ENCODE results near the gene CCK.
A peak's percentile ranks its signal among the peaks of the same experiment; 100 is the strongest.
"Not testable (repeated sequence)": the region's sequence is repeated elsewhere in the genome, so short reads cannot be mapped to it uniquely, and the experiment has no call there.

CCK gene

GRCh38 chr3:42266085-42266484, at the start of gene CCK:
TSS of gene CCK (minus strand) at chr3:42266185. CDS start at chr3:42263630, 2,555 bp downstream.
- DNase-seq, result no peak

- DNase-seq, result no peak
These were observed 48.4 kb upstream of the CCK start for GRCh38 chr3:42314411-42314810.

- no peak for DNase-seq
These were observed 42.7 kb upstream of the CCK start for GRCh38 chr3:42308651-42309050.

- DNase-seq, result no peak
These were observed 40.5 kb upstream of the CCK start for GRCh38 chr3:42306499-42306898.

DNA sequence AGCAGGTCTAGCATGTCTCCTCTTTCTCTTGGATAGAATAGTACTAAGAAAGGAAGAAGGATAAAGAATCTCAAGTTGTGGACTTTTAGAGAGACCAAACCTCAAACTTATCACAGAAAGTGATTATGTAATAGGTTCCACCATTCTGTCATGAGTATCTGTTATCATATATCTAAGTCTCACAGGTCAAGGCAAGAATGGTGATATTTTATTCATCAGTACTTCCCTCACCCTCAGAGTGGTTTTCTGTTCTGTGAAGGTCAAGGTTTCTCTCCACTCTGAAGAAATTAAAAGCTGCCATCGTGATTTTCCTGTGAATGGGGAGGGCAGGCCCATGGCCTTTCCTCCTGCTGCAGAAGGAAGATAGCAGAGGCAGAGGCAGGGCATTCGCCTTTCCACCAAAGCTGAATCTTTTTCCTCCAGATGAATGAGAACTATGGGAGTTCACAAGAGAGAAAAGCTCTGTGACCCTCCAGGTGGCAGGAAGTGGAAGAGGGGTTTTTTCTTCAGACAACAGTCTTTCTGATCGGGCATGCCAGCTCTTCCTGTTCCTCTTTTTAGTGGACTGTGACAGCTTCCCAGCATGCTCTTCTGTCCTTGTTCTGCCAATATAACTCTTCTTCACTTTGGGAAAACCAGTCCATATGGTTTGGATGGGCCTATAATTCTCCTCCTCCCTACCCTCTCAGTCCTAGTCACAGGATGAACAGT, 37.1 kb upstream of the CCK start:
- no peak for DNase-seq

DNA sequence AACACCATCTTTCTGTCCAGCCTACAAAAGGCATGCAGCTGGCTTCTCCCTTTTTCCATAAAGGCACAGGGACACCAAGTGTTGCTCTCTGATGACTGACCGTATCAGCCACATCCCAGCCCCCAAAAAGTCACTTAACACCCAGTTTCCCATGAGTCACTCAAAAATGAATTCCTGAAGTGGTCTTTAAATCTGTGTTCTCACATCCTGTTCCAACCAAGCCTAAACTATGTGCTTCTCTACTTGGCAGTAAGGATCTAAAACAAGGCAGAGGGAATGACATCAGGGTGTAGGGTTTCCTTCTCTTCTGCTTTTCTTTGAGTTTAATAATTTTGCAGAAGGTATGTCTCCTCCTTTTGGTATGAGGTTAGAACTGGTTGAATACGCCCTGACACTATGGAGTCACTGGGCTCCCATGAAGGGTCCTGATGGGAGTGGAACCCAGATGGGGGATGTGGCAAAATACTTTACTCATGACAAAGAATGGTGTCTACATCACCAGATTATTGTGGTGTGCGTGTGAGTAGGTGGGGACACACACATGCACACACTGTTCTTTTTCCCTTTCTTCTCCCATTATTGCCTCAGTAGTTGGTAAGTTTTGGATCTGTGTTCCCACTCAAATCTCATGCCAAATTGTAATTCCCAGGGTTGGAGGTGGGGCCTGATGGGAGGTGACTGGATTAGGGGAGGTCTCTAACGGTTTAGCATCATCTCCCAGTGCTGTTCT, 35.6 kb upstream of the CCK start:
- no peak for DNase-seq

DNA sequence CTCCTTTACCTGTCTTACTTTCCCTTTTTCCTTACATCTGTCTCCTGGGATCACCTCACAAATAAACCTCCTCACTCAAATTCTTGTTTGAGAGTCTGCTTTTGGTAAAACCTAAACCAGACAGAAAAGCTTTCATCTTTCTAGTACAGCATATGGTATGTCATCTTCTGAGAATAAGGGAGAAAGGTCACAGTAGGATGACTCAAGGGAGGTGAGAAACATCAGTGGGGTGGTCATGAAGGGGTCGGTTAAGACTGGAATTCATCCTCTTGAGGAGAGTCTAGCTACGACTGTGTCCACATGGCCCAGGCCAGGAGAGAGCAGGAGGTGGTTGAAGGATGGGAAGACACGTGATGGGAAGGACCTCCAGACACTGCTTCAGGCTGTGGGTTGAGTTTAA, 34.8 kb upstream of the CCK start:
- DNase-seq, result no peak

- DNase-seq, result no peak
These were observed 34.0 kb upstream of the CCK start for GRCh38 chr3:42300013-42300412.

GRCh38 chr3:42298259-42298658, 32.3 kb upstream of the CCK start:
- DNase-seq, result no peak

DNA sequence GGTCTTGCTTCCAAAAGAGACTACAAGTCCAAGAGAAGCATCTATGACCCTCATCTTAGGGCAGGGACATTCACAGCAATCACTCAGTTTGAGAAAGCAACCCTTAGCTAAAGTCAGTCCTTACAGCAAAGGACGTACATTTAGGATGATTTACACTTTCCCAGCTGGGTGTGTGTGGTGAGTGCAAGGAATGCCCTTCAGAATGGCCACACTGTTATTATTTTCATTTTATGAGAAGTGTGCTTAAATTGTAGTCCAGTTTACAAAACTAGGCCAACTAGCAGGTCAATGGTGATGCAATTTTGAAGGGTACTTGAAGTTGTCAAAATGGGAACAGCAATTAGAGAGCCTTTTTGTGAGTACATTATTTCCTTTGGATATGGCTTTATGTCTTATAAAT, 26.0 kb upstream of the CCK start:
- no peak for DNase-seq

GRCh38 chr3:42290966-42291714, 25.2 kb upstream of the CCK start:
- no peak for DNase-seq

DNA sequence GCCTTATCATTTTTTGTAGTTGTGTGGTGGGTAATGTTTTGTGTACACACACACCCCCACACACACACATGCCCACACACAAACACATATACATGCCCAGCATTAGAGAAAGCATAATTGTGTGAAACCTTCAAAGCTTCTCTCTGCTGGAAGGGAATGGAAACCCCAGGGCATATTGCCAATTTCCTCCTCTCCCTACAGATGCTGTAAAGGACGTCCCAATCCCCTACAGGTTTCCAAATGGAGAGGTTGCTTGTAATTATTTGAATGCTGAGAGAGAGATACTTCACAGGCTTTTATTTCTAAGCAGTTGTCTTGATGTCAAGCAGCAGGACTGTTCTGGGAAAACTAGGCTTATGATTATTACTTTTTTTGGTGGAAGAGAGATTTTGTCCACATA, 23.0 kb upstream of the CCK start:
- no peak for DNase-seq

DNA sequence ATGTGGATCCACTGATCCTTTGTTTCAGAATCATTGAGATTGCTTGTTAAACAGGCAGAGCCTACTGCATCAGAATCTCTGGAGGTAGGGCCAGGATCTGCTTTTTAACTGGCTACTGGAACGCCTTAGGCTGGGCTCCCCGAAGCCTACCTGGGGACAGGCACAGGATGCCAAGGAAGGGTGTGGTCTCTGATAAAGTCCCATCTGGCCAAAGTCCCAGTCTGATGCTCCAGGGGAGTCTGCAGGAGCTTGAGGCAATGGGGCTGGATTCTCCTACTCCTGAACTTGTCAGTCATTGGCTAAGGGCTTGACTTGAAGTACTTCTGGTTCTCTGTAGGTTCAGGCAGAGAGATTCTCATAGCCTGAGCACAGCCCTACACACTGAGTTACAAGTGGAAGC, 22.4 kb upstream of the CCK start:
- no peak for DNase-seq

GRCh38 chr3:42287423-42287822, 21.4 kb upstream of the CCK start:
- DNase-seq, result not testable (repeated sequence)

DNA sequence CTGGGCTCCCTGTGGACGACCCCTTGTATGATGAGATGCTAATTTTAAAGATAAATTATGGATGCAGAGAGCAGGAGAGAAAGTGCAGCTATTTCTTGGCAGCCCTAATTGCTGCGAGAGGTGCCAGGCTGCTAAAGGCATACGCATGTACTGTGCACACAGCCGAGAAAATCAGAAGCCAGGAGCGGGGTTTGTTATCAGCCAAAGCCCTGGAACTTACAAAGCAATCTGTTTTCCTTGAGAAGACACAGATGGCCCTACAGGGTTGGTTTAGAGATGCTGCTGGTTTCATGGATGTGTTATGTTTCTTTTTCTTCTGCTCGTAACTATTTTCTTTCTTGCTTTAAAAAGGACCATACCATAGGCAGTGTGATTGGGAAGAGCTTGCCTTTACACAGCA, 11.7 kb upstream of the CCK start:
- peak in 1 of 2 donors; percentile 44 for DNase-seq

DNA sequence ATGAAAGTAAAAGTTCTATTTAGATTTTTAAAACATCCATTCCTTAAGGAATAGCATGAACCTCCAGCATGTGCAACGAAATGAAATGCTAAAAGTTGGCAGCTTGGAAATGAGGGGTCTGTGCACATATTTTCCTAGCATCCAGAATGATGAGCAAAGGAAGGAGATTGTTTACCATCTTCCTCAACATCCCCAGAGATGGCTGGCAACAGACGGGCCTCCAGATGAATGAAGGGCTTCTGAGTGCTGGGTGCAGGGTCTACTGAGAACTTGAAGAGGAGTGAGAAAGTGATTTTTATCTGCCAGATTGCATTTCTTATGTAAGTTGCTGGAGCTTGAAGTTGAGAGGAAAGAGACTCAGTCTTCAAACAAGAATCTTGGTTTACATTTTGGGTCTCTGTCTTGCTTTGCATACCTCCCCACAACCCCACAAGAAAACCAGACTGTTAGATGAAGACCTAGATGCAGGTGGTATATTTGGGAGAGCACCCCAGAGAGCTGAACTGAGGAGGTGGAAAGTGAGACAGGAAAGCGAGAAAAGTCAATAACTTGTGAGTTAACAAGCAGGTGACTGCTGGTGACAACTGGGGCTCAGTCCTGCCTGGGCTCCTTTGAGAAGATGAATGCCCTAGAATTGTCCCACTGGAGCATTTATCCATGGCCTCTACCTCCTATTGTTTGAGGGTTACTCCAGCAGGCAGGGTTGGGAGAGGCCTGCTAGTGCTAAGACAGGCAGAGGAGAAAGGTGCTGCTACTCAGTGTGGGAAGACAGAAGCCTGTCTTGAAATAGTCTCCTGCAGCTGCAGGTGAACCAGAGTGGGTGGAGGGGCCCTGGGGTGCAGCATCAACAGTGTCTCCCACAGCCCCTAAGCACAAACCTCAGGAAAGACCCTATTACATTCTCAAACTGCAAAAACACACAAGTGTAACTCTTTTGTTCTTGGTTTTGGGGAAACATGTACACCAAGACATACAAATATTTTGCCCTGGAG, 10.5 kb upstream of the CCK start:
- DNase-seq, result no peak

DNA sequence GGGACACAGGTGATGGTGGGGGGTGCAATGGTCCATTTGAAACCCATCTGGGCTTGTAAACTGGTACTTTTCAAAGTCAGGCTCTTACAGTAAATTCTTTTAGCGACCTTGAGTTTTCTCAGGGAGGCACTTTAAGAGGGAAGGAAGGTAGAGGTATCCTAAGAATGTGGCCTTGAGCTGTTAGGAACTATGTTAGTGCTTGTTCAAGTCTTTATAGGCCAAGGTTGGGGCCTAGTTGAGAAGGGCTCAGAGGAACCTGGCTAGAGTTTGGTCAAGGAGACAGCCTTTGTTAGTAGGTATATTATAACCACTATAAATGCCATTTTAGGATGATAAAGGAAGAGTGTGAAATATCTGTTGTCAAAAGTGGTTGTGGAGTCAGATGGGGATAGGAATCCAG, 9.2 kb upstream of the CCK start:
- no peak for DNase-seq

- no peak for DNase-seq
These were observed 8.3 kb upstream of the CCK start for GRCh38 chr3:42274266-42274665.

- no peak for DNase-seq
These were observed 7.4 kb upstream of the CCK start for GRCh38 chr3:42273361-42273760.

DNA sequence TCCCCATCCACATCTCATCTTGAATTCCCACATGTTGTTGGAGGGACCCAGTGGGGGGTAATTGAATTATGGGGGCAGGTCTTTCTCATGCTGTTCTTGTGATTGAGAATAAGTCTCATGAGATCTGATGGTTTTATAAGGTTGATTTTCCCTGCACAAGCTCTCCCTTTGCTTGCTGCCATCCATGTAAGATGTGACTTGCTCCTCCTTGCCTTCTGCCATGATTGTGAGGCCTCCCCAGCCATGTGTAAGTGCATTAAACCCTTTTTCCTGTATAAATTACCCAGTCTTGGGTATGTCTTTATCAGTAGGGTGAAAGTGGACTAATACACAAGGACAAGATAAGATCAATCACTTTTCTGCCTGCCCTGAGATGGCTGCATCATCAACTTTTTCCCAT, 5.8 kb upstream of the CCK start:
- DNase-seq, result no peak

- DNase-seq, result no peak
These were observed 4.6 kb upstream of the CCK start for GRCh38 chr3:42270561-42270960.

DNA sequence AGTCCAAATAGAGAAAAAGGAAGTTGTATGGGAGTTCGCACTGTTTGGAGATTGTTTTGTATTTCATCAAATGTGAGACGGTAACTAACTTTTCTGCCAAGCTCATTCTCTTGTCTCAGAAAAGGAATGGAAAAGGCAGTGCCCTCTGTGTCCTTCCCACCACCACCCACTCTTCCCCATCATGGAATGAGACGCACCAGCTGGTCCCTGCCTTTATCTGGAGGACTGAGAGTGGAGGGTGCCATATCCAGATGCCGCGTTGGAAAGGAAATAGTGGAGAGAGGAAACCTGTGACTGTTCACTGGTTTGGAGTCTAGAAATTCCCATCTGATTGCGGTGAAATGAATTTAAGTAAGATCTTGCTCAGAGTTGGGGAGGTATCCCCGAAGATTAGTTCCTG, 3.7 kb upstream of the CCK start:
- DNase-seq, result no peak

GRCh38 chr3:42267878-42268277, 1.9 kb upstream of the CCK start:
- DNase-seq, result no peak
